ENCODE measurements around the gene HDAC9.

The HDAC9 gene

GRCh38 chr7:18971839-18972238 is 476.3 kb downstream of the HDAC9 start:
- TF ChIP-seq, protein P1, sequence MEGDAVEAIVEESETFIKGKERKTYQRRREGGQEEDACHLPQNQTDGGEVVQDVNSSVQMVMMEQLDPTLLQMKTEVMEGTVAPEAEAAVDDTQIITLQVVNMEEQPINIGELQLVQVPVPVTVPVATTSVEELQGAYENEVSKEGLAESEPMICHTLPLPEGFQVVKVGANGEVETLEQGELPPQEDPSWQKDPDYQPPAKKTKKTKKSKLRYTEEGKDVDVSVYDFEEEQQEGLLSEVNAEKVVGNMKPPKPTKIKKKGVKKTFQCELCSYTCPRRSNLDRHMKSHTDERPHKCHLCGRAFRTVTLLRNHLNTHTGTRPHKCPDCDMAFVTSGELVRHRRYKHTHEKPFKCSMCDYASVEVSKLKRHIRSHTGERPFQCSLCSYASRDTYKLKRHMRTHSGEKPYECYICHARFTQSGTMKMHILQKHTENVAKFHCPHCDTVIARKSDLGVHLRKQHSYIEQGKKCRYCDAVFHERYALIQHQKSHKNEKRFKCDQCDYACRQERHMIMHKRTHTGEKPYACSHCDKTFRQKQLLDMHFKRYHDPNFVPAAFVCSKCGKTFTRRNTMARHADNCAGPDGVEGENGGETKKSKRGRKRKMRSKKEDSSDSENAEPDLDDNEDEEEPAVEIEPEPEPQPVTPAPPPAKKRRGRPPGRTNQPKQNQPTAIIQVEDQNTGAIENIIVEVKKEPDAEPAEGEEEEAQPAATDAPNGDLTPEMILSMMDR (conservative IDR thresholded peaks at IDR 0.05; ENCODE audit: low read depth, low read length), result no peak
- H3K27me3 ChIP-seq (ENCODE audit: insufficient read depth, low read depth), result no peaks in the 10 kb centered on the region
- no peaks in the 10 kb centered on the region for H4K20me1 ChIP-seq (ENCODE audit: insufficient read depth)
- no peaks in the 10 kb centered on the region for H3K4me1 ChIP-seq (ENCODE audit: low read depth, poor library complexity, severe bottlenecking)
- H3K27ac ChIP-seq, result no peak overlapping the region
- H3K36me3 ChIP-seq (ENCODE audit: insufficient read depth), result no peaks in the 10 kb centered on the region
- no peak overlapping the region for H3K9ac ChIP-seq
- H3K79me2 ChIP-seq (ENCODE audit: insufficient read depth, low read depth), result no peaks in the 10 kb centered on the region
- no peak overlapping the region for H3K4me3 ChIP-seq (IDR thresholded peaks at IDR 0.05; ENCODE audit: insufficient read depth, low read depth, low read length)
- no peak overlapping the region for H2AFZ ChIP-seq (ENCODE audit: low read depth)
- no peak overlapping the region for H3K4me2 ChIP-seq

DNA sequence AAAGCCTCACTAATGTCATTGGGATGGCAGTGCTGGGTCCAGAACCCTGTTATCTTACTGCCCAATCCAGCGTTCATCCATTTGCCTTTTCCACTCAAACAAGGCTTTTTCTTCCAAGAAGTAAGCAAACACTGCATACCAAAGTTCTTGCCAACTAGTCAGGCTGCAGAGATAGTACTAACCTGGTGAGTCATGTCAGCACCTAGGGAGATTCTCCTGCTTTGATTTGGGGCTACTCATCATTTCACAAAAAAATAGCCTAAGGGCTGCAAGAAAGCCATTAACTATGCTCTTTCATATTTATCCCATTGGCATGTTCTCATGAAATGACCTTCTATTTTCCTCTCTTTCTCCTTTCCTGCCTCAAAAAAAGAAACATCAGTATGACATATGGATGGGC is 479.3 kb downstream of the HDAC9 start:
- Histone ChIP-seq H3K4me1 (ENCODE audit: low read depth, poor library complexity, severe bottlenecking) (no peaks in the 10 kb centered on the region), H3K9ac (no peak overlapping the region), H3K4me2 (no peak overlapping the region), H2AFZ (ENCODE audit: low read depth) (no peak overlapping the region), H3K27me3 (ENCODE audit: insufficient read depth, low read depth) (no peaks in the 10 kb centered on the region), H3K79me2 (ENCODE audit: insufficient read depth, low read depth) (no peaks in the 10 kb centered on the region), H3K36me3 (ENCODE audit: insufficient read depth) (no peaks in the 10 kb centered on the region), H3K27ac (no peak overlapping the region), H3K4me3 (IDR thresholded peaks at IDR 0.05; ENCODE audit: insufficient read depth, low read depth, low read length) (no peak overlapping the region), H4K20me1 (ENCODE audit: insufficient read depth) (no peaks in the 10 kb centered on the region)
- TF ChIP-seq, protein P1 (conservative IDR thresholded peaks at IDR 0.05; ENCODE audit: low read depth, low read length), result no peak

DNA sequence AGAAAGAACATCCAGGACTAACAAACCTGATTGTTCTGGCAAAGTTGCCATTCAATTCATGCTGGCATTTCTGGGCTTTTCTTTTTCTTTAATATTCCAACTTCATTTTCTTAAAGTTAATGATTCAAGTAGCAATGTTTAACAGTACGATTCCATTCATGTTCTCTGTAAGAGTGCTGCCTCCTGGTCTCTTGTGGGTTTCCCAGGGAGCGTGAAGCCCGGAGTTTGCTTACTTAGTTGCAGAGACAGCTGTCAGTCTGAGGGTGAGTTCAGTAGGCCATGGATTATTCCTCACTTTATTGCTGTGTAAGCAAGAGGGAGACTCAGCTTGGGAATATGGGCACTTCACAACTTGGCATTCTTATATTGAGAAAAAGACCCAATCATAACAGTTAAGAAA is 479.7 kb downstream of the HDAC9 start:
- Histone ChIP-seq H3K27ac (no peak overlapping the region), H3K4me2 (no peak overlapping the region), H3K4me1 (ENCODE audit: low read depth, poor library complexity, severe bottlenecking) (no peaks in the 10 kb centered on the region)

GRCh38 chr7:18975689-18976280 is 480.2 kb downstream of the HDAC9 start:
- Histone ChIP-seq H4K20me1 (ENCODE audit: insufficient read depth) (no peaks in the 10 kb centered on the region), H3K4me1 (ENCODE audit: low read depth, poor library complexity, severe bottlenecking) (no peaks in the 10 kb centered on the region), H3K4me3 (IDR thresholded peaks at IDR 0.05; ENCODE audit: insufficient read depth, low read depth, low read length) (no peak overlapping the region), H3K4me2 (no peak overlapping the region), H3K27me3 (ENCODE audit: insufficient read depth, low read depth) (no peaks in the 10 kb centered on the region), H2AFZ (ENCODE audit: low read depth) (no peak overlapping the region), H3K36me3 (ENCODE audit: insufficient read depth) (no peaks in the 10 kb centered on the region), H3K79me2 (ENCODE audit: insufficient read depth, low read depth) (no peaks in the 10 kb centered on the region), H3K9ac (no peak overlapping the region), H3K27ac (no peak overlapping the region)
- TF ChIP-seq, protein P1 (conservative IDR thresholded peaks at IDR 0.05; ENCODE audit: low read depth, low read length), result no peak

More for the DNA sequence above, 479.7 kb downstream of the HDAC9 start:
- no peaks in the 10 kb centered on the region for H4K20me1 ChIP-seq (ENCODE audit: insufficient read depth)
- H3K4me3 ChIP-seq (IDR thresholded peaks at IDR 0.05; ENCODE audit: insufficient read depth, low read depth, low read length), result no peak overlapping the region
- no peaks in the 10 kb centered on the region for H3K36me3 ChIP-seq (ENCODE audit: insufficient read depth)
- TF ChIP-seq, protein P1 (conservative IDR thresholded peaks at IDR 0.05; ENCODE audit: low read depth, low read length), result no peak
- no peak overlapping the region for H3K9ac ChIP-seq
- H3K79me2 ChIP-seq (ENCODE audit: insufficient read depth, low read depth), result no peaks in the 10 kb centered on the region
- H2AFZ ChIP-seq (ENCODE audit: low read depth), result no peak overlapping the region
- no peaks in the 10 kb centered on the region for H3K27me3 ChIP-seq (ENCODE audit: insufficient read depth, low read depth)
